ENCODE measurements around the gene CFAP298.
"Not testable (repeated sequence)": the region's sequence is repeated elsewhere in the genome, so short reads cannot be mapped to it uniquely, and the experiment has no call there.

CFAP298 gene

GRCh38 chr21:32612999-32613337 is 791 bp upstream of the CFAP298 start:
- peaks cover 12% of the 10 kb centered on the region for H3K4me1 Mint-ChIP-seq
- H3K4me3 Mint-ChIP-seq = peak overlapping the region; percentile 96
- H3K36me3 Mint-ChIP-seq (ENCODE audit: insufficient read depth) = peaks cover 19% of the 10 kb centered on the region
- no peak for DNase-seq (ENCODE audit: low spot score in 2 of 2)
- H3K27me3 Mint-ChIP-seq = peaks cover 4% of the 10 kb centered on the region
- no peaks in the 10 kb centered on the region for H3K9me3 Mint-ChIP-seq
- ATAC-seq (replicated peaks; ENCODE audit: extremely low read depth, poor library complexity, severe bottlenecking) = peak; percentile 0
- peak overlapping the region; percentile 96 for H3K27ac Mint-ChIP-seq (ENCODE audit: low read depth)

- peaks cover 12% of the 10 kb centered on the region for H3K4me1 Mint-ChIP-seq
- DNase-seq (ENCODE audit: low spot score in 2 of 2) = peak in 1 of 2 donors; percentile 18
- peaks cover 33% of the 10 kb centered on the region for H3K36me3 Mint-ChIP-seq (ENCODE audit: insufficient read depth)
- peak overlapping the region; percentile 96 for H3K27ac Mint-ChIP-seq (ENCODE audit: low read depth)
- no peaks in the 10 kb centered on the region for H3K27me3 Mint-ChIP-seq
- ATAC-seq (replicated peaks; ENCODE audit: extremely low read depth, poor library complexity, severe bottlenecking) = peak; percentile 13
- H3K4me3 Mint-ChIP-seq = peak overlapping the region; percentile 96
- no peaks in the 10 kb centered on the region for H3K9me3 Mint-ChIP-seq
These were observed 643 bp downstream of the CFAP298 start for GRCh38 chr21:32611471-32611997.

- H3K27me3 Mint-ChIP-seq; H3K27ac Mint-ChIP-seq (ENCODE audit: low read depth); ATAC-seq (replicated peaks; ENCODE audit: extremely low read depth, poor library complexity, severe bottlenecking); H3K9me3 Mint-ChIP-seq; DNase-seq (ENCODE audit: low spot score in 2 of 2): not testable (repeated sequence)
- Mint-ChIP-seq H3K4me1 (peaks cover 15% of the 10 kb centered on the region), H3K36me3 (ENCODE audit: insufficient read depth) (peaks cover 36% of the 10 kb centered on the region), H3K4me3 (peak overlapping the region; percentile 96)
These were observed 1.2 kb downstream of the CFAP298 start for GRCh38 chr21:32610940-32611339.

- DNase-seq (ENCODE audit: low spot score in 2 of 2) = no peak
- H3K27ac Mint-ChIP-seq (ENCODE audit: low read depth) = no peak overlapping the region
- no peak for ATAC-seq (replicated peaks; ENCODE audit: extremely low read depth, poor library complexity, severe bottlenecking)
- H3K4me1 Mint-ChIP-seq = peaks cover 27% of the 10 kb centered on the region
- H3K27me3 Mint-ChIP-seq = no peaks in the 10 kb centered on the region
- H3K4me3 Mint-ChIP-seq = no peak overlapping the region
- peaks cover 51% of the 10 kb centered on the region for H3K36me3 Mint-ChIP-seq (ENCODE audit: insufficient read depth)
- no peaks in the 10 kb centered on the region for H3K9me3 Mint-ChIP-seq
These were observed 3.3 kb downstream of the CFAP298 start for GRCh38 chr21:32608851-32609250.

- H3K27ac Mint-ChIP-seq (ENCODE audit: low read depth) = no peak overlapping the region
- ATAC-seq (replicated peaks; ENCODE audit: extremely low read depth, poor library complexity, severe bottlenecking) (no peak), DNase-seq (ENCODE audit: low spot score in 2 of 2) (no peak)
- no peak overlapping the region for H3K4me3 Mint-ChIP-seq
- H3K36me3 Mint-ChIP-seq (ENCODE audit: insufficient read depth) = peaks cover 68% of the 10 kb centered on the region
- H3K27me3 Mint-ChIP-seq = no peaks in the 10 kb centered on the region
- peaks cover 20% of the 10 kb centered on the region for H3K4me1 Mint-ChIP-seq
- no peaks in the 10 kb centered on the region for H3K9me3 Mint-ChIP-seq
These were observed 6.7 kb downstream of the CFAP298 start for GRCh38 chr21:32605469-32605868.

GRCh38 chr21:32604464-32604863 is 7.7 kb downstream of the CFAP298 start:
- peaks cover 63% of the 10 kb centered on the region for H3K36me3 Mint-ChIP-seq (ENCODE audit: insufficient read depth)
- ATAC-seq (replicated peaks; ENCODE audit: extremely low read depth, poor library complexity, severe bottlenecking) = no peak

GRCh38 chr21:32603131-32603530 is 9.0 kb downstream of the CFAP298 start:
- DNase-seq (ENCODE audit: low spot score in 2 of 2) (no peak), ATAC-seq (replicated peaks; ENCODE audit: extremely low read depth, poor library complexity, severe bottlenecking) (no peak)
- H3K4me3 Mint-ChIP-seq = no peak overlapping the region
- no peaks in the 10 kb centered on the region for H3K27me3 Mint-ChIP-seq
- H3K36me3 Mint-ChIP-seq (ENCODE audit: insufficient read depth) = peaks cover 60% of the 10 kb centered on the region
- H3K27ac Mint-ChIP-seq (ENCODE audit: low read depth) = no peak overlapping the region
- peaks cover 15% of the 10 kb centered on the region for H3K4me1 Mint-ChIP-seq
- H3K9me3 Mint-ChIP-seq = no peaks in the 10 kb centered on the region

More at GRCh38 chr21:32604464-32604863, 7.7 kb downstream of the CFAP298 start:
- Mint-ChIP-seq H3K4me1 (peaks cover 15% of the 10 kb centered on the region), H3K9me3 (no peaks in the 10 kb centered on the region), H3K4me3 (no peak overlapping the region), H3K27me3 (no peaks in the 10 kb centered on the region), H3K27ac (ENCODE audit: low read depth) (peak overlapping the region; percentile 32)
- no peak for DNase-seq (ENCODE audit: low spot score in 2 of 2)

GRCh38 chr21:32602099-32602498 is 10.1 kb downstream of the CFAP298 start:
- Mint-ChIP-seq H3K27ac (ENCODE audit: low read depth) (no peak overlapping the region), H3K27me3 (no peaks in the 10 kb centered on the region), H3K36me3 (ENCODE audit: insufficient read depth) (peaks cover 52% of the 10 kb centered on the region), H3K4me3 (no peak overlapping the region), H3K4me1 (peaks cover 15% of the 10 kb centered on the region), H3K9me3 (no peaks in the 10 kb centered on the region)
- ATAC-seq (replicated peaks; ENCODE audit: extremely low read depth, poor library complexity, severe bottlenecking) (no peak), DNase-seq (ENCODE audit: low spot score in 2 of 2) (no peak)

- peaks cover 36% of the 10 kb centered on the region for H3K36me3 Mint-ChIP-seq (ENCODE audit: insufficient read depth)
- no peak overlapping the region for H3K4me3 Mint-ChIP-seq
- H3K27me3 Mint-ChIP-seq = no peaks in the 10 kb centered on the region
- no peaks in the 10 kb centered on the region for H3K9me3 Mint-ChIP-seq
- peaks cover 5% of the 10 kb centered on the region for H3K4me1 Mint-ChIP-seq
- no peak overlapping the region for H3K27ac Mint-ChIP-seq (ENCODE audit: low read depth)
- DNase-seq (ENCODE audit: low spot score in 2 of 2) (no peak), ATAC-seq (replicated peaks; ENCODE audit: extremely low read depth, poor library complexity, severe bottlenecking) (no peak)
These were observed 12.7 kb downstream of the CFAP298 start for GRCh38 chr21:32599526-32599925.

- no peak overlapping the region for H3K4me3 Mint-ChIP-seq
- H3K9me3 Mint-ChIP-seq = no peaks in the 10 kb centered on the region
- no peaks in the 10 kb centered on the region for H3K27me3 Mint-ChIP-seq
- peaks cover 33% of the 10 kb centered on the region for H3K36me3 Mint-ChIP-seq (ENCODE audit: insufficient read depth)
- H3K27ac Mint-ChIP-seq (ENCODE audit: low read depth) = no peak overlapping the region
- peaks cover under 1% of the 10 kb centered on the region for H3K4me1 Mint-ChIP-seq
- ATAC-seq (replicated peaks; ENCODE audit: extremely low read depth, poor library complexity, severe bottlenecking) = no peak
- DNase-seq (ENCODE audit: low spot score in 2 of 2) = no peak
These were observed 13.1 kb downstream of the CFAP298 start for GRCh38 chr21:32599091-32599490.

GRCh38 chr21:32597205-32597604 is 15.0 kb downstream of the CFAP298 start:
- H3K27me3 Mint-ChIP-seq = no peaks in the 10 kb centered on the region
- no peaks in the 10 kb centered on the region for H3K4me1 Mint-ChIP-seq
- peaks cover 15% of the 10 kb centered on the region for H3K36me3 Mint-ChIP-seq (ENCODE audit: insufficient read depth)
- no peak overlapping the region for H3K4me3 Mint-ChIP-seq
- no peaks in the 10 kb centered on the region for H3K9me3 Mint-ChIP-seq
- DNase-seq (ENCODE audit: low spot score in 2 of 2) = no peak
- ATAC-seq (replicated peaks; ENCODE audit: extremely low read depth, poor library complexity, severe bottlenecking) = no peak
- H3K27ac Mint-ChIP-seq (ENCODE audit: low read depth) = no peak overlapping the region

GRCh38 chr21:32595431-32595830 is 16.7 kb downstream of the CFAP298 start:
- Mint-ChIP-seq H3K27ac (ENCODE audit: low read depth) (peak overlapping the region; percentile 33), H3K36me3 (ENCODE audit: insufficient read depth) (peaks cover 5% of the 10 kb centered on the region), H3K27me3 (no peaks in the 10 kb centered on the region), H3K4me1 (no peaks in the 10 kb centered on the region), H3K9me3 (no peaks in the 10 kb centered on the region), H3K4me3 (no peak overlapping the region)
- ATAC-seq (replicated peaks; ENCODE audit: extremely low read depth, poor library complexity, severe bottlenecking) = no peak
- no peak for DNase-seq (ENCODE audit: low spot score in 2 of 2)

- no peaks in the 10 kb centered on the region for H3K4me1 Mint-ChIP-seq
- H3K27ac Mint-ChIP-seq (ENCODE audit: low read depth) = no peak overlapping the region
- H3K9me3 Mint-ChIP-seq = no peaks in the 10 kb centered on the region
- H3K27me3 Mint-ChIP-seq = no peaks in the 10 kb centered on the region
- ATAC-seq (replicated peaks; ENCODE audit: extremely low read depth, poor library complexity, severe bottlenecking) = no peak
- peaks cover 5% of the 10 kb centered on the region for H3K36me3 Mint-ChIP-seq (ENCODE audit: insufficient read depth)
- no peak for DNase-seq (ENCODE audit: low spot score in 2 of 2)
- no peak overlapping the region for H3K4me3 Mint-ChIP-seq
These were observed 18.5 kb downstream of the CFAP298 start for GRCh38 chr21:32593690-32594089.

Data from central memory CD8-positive, alpha-beta T cell (primary cell).